Stimulated activated CD4-positive, alpha-beta T cell treated with anti-CD3 and anti-CD28 coated beads, TNF-alpha, amount 100 ng/mL, for 4 hours (primary cell): ENCODE data around the gene CCDC169.
"Not testable (repeated sequence)": the region's sequence is repeated elsewhere in the genome, so short reads cannot be mapped to it uniquely, and the experiment has no call there.

ENCODE experiments used
- DNase-seq, 3 experiments: peaks; one replicate each; pipeline ENCODE4 v3.0.0-alpha.2; 2020; ENCODE audit warnings: low read depth in 3 of 3

The CCDC169 gene

GRCh38 chr13:36297366-36298338, at the start of gene CCDC169:
CCDC169 (minus strand) TSS chr13:36297814; CDS start chr13:36297719, 95 bp downstream.
- peak; percentile 23 to 47 (median 31) for DNase-seq

- peak; percentile 72 to 84 (median 81) for DNase-seq
Observed at GRCh38 chr13:36346222-36347083, 48.8 kb upstream of the CCDC169 start, which contains the start of gene SPART. SPART (minus strand) TSS chr13:36346394; CDS start chr13:36335830, 10,564 bp downstream.

GRCh38 chr13:36345438-36346221, 48.0 kb upstream of the CCDC169 start:
- peak; percentile 4 to 23 (median 18) for DNase-seq

- no peak for DNase-seq
Observed at GRCh38 chr13:36344886-36345437, 47.3 kb upstream of the CCDC169 start.

GRCh38 chr13:36344173-36344572, 46.6 kb upstream of the CCDC169 start:
- no peak for DNase-seq

- no peak for DNase-seq
Observed at GRCh38 chr13:36343766-36344165, 46.2 kb upstream of the CCDC169 start.

GRCh38 chr13:36342715-36343114, 45.1 kb upstream of the CCDC169 start:
- DNase-seq: no peak

- DNase-seq: no peak
Observed at GRCh38 chr13:36341718-36342117, 44.1 kb upstream of the CCDC169 start.

GRCh38 chr13:36339600-36340155, 42.1 kb upstream of the CCDC169 start:
- no peak for DNase-seq

GRCh38 chr13:36337938-36338641, 40.5 kb upstream of the CCDC169 start:
- no peak for DNase-seq

- DNase-seq: no peak
Observed at GRCh38 chr13:36332986-36333385, 35.4 kb upstream of the CCDC169 start.

- not testable (repeated sequence) for DNase-seq
Observed at GRCh38 chr13:36332255-36332654, 34.6 kb upstream of the CCDC169 start.

GRCh38 chr13:36331280-36331679, 33.7 kb upstream of the CCDC169 start:
- DNase-seq: no peak

GRCh38 chr13:36329361-36329760, 31.7 kb upstream of the CCDC169 start:
- no peak for DNase-seq

GRCh38 chr13:36328821-36329220, 31.2 kb upstream of the CCDC169 start:
- no peak for DNase-seq

- DNase-seq: no peak
Observed at GRCh38 chr13:36325912-36326311, 28.3 kb upstream of the CCDC169 start.

GRCh38 chr13:36324881-36325280, 27.3 kb upstream of the CCDC169 start:
- DNase-seq: not testable (repeated sequence)

GRCh38 chr13:36323951-36324566, 26.4 kb upstream of the CCDC169 start:
- DNase-seq: no peak

GRCh38 chr13:36323408-36323807, 25.8 kb upstream of the CCDC169 start:
- DNase-seq: no peak

GRCh38 chr13:36319793-36320192, 22.2 kb upstream of the CCDC169 start:
- DNase-seq: not testable (repeated sequence)
